ENCODE data around the gene SLC13A3. TPM values are rescaled to one million over a fixed set of nuclear protein-coding genes. Genes with fewer than 3 reads are reported as not detected.

Gene SLC13A3, protein sequence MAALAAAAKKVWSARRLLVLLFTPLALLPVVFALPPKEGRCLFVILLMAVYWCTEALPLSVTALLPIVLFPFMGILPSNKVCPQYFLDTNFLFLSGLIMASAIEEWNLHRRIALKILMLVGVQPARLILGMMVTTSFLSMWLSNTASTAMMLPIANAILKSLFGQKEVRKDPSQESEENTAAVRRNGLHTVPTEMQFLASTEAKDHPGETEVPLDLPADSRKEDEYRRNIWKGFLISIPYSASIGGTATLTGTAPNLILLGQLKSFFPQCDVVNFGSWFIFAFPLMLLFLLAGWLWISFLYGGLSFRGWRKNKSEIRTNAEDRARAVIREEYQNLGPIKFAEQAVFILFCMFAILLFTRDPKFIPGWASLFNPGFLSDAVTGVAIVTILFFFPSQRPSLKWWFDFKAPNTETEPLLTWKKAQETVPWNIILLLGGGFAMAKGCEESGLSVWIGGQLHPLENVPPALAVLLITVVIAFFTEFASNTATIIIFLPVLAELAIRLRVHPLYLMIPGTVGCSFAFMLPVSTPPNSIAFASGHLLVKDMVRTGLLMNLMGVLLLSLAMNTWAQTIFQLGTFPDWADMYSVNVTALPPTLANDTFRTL
- total RNA-seq = under 1 TPM in 2 of 3 donors, not detected in 1; 0.27 to 0.54 TPM
- long read RNA-seq, donor 1 = 0 reads
- long read RNA-seq, donor 2 = 0 reads

GRCh38 chr20:46651091-46651962, at the start of gene SLC13A3:
TSS of gene SLC13A3 (minus strand) at chr20:46651459. CDS start at chr20:46651421, 38 bp downstream.
- no peak within 1 kb of the TSS for H3K4me3 ChIP-seq
- intact Hi-C loops (cut with DNase I, micrococcal nuclease) = no loop called here
- no peak for DNase-seq
- TF ChIP-seq, protein P1, sequence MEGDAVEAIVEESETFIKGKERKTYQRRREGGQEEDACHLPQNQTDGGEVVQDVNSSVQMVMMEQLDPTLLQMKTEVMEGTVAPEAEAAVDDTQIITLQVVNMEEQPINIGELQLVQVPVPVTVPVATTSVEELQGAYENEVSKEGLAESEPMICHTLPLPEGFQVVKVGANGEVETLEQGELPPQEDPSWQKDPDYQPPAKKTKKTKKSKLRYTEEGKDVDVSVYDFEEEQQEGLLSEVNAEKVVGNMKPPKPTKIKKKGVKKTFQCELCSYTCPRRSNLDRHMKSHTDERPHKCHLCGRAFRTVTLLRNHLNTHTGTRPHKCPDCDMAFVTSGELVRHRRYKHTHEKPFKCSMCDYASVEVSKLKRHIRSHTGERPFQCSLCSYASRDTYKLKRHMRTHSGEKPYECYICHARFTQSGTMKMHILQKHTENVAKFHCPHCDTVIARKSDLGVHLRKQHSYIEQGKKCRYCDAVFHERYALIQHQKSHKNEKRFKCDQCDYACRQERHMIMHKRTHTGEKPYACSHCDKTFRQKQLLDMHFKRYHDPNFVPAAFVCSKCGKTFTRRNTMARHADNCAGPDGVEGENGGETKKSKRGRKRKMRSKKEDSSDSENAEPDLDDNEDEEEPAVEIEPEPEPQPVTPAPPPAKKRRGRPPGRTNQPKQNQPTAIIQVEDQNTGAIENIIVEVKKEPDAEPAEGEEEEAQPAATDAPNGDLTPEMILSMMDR (IDR thresholded peaks at IDR 0.05) = no peak
- ATAC-seq = no peak
- H3K4me1 ChIP-seq (ENCODE audit: low read depth) = no peaks in the 10 kb centered on the region
- no peaks in the 10 kb centered on the region for H3K9me3 ChIP-seq
- H3K36me3 ChIP-seq (ENCODE audit: low read depth) = no peaks in the 10 kb centered on the region

DNA sequence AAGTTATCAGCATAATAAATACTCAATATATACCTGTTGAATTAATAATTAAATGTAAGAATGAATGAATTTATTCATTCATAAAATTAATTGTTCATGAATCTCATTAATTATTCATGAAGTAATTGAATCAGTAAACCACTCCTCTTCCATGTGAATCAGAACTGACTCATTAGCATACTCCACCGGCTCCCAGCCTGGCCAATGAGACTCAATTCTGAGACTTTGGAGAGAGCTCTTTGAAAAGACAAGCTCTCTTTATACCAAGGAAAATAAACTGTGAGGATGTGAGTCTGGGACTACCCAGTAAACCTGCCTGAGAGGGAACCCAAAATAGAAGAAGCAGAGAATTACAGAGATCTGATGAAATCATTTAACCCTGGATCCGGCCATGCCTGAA, 49.8 kb upstream of the SLC13A3 start:
- DNase-seq (no peak), ATAC-seq (no peak)
- Histone ChIP-seq H3K9me3 (no peaks in the 10 kb centered on the region), H3K36me3 (ENCODE audit: low read depth) (no peaks in the 10 kb centered on the region), H3K4me1 (ENCODE audit: low read depth) (no peaks in the 10 kb centered on the region), H3K4me3 (no peak overlapping the region)
- intact Hi-C loops (cut with DNase I, micrococcal nuclease) = no loop called here
- TF ChIP-seq, protein P1 (IDR thresholded peaks at IDR 0.05) = no peak

GRCh38 chr20:46700481-46700880, 49.2 kb upstream of the SLC13A3 start:
- Histone ChIP-seq H3K4me1 (ENCODE audit: low read depth) (no peaks in the 10 kb centered on the region), H3K36me3 (ENCODE audit: low read depth) (no peaks in the 10 kb centered on the region), H3K4me3 (no peak overlapping the region), H3K9me3 (no peaks in the 10 kb centered on the region)
- DNase-seq (no peak), ATAC-seq (no peak)
- TF ChIP-seq, protein P1 (IDR thresholded peaks at IDR 0.05) = no peak
- intact Hi-C loops (cut with DNase I, micrococcal nuclease) = no loop called here

DNA sequence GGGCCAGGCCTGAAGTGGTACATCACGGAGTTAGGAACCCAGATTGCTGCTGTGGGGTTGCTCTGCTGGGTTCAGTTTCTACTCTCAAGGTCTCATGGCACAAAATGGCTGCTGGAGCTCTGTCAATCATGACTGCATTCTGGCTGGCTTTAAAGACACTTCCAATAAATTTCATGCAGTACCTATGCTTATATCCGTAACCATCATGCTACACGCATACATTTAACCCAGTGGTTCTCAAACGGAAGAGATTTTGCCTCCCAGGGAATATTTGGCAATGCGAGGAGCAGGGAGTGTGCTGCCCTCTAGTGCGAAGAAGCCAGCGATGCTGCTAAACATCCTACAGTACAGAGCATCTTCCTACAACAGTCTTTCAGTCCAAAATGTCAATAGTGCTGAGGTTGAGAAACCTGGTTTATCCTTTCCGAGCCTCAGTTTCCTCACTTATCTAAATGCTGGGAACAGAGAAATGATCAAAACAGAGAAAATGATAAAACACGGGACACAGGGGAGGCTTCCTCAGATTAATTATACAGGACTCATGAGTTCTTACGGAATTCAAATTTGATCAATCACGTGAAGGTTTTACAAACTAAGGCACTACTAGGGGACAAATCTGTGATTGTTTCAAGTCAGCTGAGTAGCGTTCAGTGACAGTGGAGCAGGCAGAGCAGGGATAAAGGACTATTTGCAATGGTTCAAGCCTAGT, 48.5 kb upstream of the SLC13A3 start:
- ATAC-seq (peak; percentile 73), DNase-seq (no peak)
- Histone ChIP-seq H3K4me1 (ENCODE audit: low read depth) (no peaks in the 10 kb centered on the region), H3K36me3 (ENCODE audit: low read depth) (no peaks in the 10 kb centered on the region), H3K4me3 (no peak overlapping the region), H3K9me3 (no peaks in the 10 kb centered on the region)
- intact Hi-C loops (cut with DNase I, micrococcal nuclease) = no loop called here
- TF ChIP-seq, protein P1 (IDR thresholded peaks at IDR 0.05) = no peak

- intact Hi-C loops (cut with DNase I, micrococcal nuclease) = no loop called here
- H3K4me3 ChIP-seq = no peak overlapping the region
- no peaks in the 10 kb centered on the region for H3K9me3 ChIP-seq
- ATAC-seq (no peak), DNase-seq (no peak)
- TF ChIP-seq, protein P1 (IDR thresholded peaks at IDR 0.05) = no peak
- H3K36me3 ChIP-seq (ENCODE audit: low read depth) = no peaks in the 10 kb centered on the region
- no peaks in the 10 kb centered on the region for H3K4me1 ChIP-seq (ENCODE audit: low read depth)
Measured at GRCh38 chr20:46698788-46699187, 47.5 kb upstream of the SLC13A3 start.

All from mucosa of descending colon (tissue), 3 donors.